Nucleus accumbens (tissue), 56 donors: ENCODE measurements around the gene PPP1R12B.

Source experiments
- DNase-seq, 56 donors: peaks; one replicate each; lab custom pipeline; 2025; lab: John Stamatoyannopoulos, UW

The PPP1R12B gene, protein sequence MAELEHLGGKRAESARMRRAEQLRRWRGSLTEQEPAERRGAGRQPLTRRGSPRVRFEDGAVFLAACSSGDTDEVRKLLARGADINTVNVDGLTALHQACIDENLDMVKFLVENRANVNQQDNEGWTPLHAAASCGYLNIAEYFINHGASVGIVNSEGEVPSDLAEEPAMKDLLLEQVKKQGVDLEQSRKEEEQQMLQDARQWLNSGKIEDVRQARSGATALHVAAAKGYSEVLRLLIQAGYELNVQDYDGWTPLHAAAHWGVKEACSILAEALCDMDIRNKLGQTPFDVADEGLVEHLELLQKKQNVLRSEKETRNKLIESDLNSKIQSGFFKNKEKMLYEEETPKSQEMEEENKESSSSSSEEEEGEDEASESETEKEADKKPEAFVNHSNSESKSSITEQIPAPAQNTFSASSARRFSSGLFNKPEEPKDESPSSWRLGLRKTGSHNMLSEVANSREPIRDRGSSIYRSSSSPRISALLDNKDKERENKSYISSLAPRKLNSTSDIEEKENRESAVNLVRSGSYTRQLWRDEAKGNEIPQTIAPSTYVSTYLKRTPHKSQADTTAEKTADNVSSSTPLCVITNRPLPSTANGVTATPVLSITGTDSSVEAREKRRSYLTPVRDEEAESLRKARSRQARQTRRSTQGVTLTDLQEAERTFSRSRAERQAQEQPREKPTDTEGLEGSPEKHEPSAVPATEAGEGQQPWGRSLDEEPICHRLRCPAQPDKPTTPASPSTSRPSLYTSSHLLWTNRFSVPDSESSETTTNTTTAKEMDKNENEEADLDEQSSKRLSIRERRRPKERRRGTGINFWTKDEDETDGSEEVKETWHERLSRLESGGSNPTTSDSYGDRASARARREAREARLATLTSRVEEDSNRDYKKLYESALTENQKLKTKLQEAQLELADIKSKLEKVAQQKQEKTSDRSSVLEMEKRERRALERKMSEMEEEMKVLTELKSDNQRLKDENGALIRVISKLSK

DNA sequence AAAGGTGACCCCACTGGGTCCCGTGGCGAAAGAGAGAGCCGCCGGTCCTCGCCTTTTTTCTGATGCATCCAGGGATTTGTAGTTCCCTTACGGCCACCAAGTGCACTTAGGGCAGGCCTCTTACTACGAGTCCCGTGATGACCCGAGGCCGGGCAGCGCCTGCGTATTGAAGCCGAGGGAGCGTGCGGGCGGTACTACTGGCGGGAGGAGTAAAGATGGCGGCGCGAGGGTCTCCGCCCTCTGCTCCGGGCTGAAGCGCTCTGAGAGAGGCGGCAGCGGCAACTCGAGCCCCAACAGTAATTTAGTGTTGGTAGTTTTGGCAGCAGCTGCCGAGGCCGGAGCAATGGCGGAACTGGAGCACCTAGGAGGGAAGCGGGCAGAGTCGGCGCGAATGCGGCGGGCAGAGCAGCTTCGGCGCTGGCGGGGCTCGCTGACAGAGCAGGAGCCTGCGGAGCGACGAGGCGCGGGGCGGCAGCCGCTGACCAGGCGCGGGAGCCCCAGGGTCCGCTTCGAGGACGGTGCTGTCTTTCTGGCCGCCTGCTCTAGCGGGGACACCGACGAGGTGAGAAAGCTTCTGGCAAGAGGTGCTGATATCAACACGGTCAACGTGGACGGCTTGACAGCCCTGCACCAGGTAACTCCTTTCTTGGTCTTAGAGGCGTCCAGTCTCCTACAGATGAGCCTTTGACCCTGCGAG lies at the start of gene PPP1R12B:
TSS of gene PPP1R12B (plus strand) at position 191 of the 697 bp plus-strand sequence. CDS start at position 344, 153 bp downstream.
- DNase-seq, result peak; percentile 78 to 100 (median 98)

DNA sequence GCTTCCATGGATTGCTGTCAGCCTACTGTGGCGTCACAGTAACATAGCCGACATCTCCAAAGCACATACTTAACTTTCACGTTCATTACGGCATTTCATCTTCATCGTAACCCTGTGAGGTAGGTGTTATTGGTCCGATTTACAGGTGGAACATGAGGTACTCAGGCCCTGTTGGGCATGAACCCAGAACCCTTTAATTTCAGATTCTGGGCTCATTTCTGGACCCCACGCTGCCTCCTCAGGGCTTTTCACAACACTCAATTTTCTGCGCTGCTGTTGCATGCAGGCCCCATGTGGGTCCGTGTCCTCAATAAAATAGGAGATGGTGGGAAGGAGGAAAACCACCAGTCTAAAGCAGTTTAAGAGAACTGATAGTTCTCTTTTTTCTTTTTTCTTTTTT lies 46.3 kb upstream of the PPP1R12B start:
- DNase-seq, result no peak

DNA sequence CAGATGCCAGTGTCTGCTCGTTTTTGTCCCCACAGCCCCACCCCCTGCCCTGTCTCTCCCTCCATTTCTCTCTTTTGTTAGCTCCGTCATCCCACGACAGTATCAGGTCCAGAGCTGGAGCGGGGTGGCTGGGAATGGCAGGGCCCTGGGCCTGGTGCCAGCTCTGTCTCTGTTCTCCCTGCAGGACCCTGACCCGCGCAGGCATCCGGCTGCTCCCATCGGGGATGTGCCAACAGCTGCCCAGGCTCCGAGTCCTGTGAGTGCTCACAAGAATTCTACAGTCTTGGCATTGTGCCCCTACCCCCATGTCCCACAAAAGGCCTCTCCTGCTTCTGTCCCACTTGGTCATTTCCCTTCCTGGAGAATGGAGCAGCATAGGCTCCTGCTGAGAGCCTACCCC lies 44.1 kb upstream of the PPP1R12B start:
- peak in 14 of 56 donors; percentile 5 to 55 (median 17) for DNase-seq

DNA sequence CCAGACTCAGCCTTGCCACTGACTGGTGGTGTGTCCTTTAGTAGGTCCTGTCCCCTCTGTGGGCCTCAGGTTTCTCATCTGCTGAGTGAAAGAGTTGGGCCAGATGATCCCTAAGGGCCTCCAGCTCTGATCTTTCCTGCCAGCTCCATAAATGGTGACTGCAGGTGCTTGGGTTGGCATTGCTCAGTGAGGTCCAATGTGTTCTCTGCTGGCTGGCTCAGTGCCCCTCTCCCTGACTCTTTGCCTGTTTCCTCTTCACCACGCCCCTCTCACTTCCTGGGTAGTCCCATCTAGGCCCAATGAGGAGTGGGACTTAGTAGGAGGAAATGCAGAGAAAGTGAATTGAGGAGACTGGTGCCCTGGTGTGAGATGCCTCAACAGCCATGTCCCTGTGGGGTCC lies 43.3 kb upstream of the PPP1R12B start:
- DNase-seq, result no peak

DNA sequence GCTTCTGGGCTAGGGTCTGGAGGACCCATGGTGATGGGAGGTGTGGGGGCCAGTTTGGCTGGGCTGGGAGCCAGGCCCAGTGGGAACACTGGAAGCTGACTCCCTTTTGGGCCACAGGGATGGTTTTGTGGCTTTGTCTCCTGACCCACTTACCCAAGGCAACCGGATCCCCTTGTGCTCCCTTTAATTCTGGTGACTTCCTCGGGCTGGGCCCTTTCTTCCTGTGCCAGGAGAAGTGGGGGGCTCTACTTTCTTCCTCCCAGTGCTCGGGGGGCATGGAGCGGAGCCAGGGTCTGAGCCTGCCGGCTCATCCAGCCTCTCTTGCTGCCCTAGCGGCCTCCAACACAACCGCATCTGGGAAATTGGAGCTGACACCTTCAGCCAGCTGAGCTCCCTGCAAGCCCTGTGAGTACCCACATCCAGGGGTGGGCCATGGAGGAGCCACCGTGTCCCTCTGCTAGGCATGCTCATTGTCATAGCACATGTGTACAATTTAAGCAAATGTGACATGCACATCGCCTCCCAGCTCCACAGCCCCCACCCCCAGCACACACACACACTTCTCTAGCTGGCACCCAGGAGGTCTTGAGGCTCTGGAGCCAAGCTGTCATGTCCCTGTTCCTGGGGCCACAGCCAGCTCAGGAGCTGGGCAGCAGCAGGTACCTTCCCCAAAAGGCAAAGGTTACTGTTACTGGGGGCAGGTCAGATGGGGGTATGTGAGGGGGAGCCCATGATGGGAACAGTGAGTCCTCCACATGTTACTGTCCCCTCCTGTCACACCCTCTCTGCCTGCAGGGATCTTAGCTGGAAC lies 41.8 kb upstream of the PPP1R12B start:
- peak in 25 of 56 donors; percentile 5 to 68 (median 20) for DNase-seq

DNA sequence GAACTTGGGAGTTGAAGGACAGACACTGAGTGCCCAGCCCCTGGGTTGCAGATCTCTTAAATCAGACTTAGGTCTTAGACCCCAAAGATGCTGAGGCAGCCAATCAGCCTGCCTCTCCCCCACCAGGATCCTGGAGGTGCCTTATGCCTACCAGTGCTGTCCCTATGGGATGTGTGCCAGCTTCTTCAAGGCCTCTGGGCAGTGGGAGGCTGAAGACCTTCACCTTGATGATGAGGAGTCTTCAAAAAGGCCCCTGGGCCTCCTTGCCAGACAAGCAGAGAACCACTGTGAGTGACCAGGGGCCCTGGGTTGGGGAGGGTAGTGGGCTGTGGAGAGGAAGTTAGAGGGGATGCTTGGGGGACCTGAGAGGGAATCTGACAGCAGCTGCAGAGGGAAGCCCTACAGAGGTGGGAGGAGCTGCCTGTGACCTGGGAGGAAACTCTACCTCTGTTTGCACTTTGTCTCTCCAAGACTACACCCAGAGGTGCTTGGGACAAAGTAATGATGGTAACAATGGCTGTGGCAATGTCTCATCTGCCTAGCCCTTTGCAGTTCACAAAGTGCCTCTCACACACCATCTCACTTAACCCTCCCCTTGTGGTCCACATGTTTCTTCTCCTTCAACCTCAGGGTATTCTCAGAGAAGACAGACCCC lies 38.3 kb upstream of the PPP1R12B start:
- no peak for DNase-seq

DNA sequence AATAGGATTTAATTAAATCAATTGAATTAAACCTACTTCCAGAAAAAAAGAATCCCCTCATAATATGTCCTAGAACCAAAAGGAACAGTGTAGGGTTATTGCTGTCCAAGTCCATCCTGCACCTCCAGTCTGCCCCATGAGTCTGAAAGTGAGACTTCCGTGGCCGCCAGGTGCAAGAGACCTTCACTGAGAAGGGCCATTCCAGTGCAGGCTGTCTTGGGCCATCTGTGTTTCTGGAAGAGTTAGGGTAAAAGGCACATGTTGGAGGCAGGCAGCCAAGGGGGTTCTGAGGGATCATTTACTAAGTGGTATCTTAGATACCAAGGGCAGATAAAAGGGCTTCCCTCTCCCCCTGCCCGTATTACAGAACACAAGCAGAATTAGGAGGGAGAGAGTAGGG lies 37.8 kb upstream of the PPP1R12B start:
- DNase-seq, result no peak

DNA sequence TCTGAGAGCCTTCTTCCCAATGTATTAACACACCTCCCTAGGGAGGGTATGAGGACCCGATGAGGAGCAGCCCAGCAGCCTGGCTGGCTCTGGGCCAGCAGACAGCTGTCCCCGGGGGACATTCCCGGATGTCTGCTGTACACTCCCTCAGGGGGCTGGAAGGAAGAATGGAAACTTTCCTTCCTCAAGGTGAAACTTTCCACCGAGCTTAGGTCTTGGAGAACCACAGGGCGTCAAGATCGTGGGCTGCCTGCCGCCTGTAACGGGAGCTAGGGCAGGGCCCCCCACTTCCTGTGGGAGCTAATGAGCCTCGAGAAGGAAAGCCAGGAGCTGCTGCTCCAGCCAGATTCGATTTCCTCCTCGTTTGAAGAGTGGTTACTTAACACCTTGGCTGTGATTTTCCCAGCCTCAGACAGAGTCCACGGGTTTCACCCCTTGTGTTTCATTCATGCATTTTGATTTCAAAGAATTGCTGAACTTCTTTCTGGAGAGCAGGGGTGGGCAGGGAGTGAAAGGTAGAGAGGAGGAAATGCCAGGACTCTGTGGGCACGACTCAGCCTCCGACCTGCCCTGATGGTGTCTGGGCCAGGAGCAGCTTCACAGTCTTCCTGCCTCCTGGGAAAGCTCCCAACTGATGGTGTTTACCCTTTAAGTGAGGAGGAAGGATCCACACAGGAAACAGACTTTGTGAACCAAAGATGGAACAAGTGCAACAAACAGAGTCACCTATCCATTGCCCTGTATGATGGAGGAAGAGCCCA lies 36.4 kb upstream of the PPP1R12B start:
- no peak for DNase-seq

DNA sequence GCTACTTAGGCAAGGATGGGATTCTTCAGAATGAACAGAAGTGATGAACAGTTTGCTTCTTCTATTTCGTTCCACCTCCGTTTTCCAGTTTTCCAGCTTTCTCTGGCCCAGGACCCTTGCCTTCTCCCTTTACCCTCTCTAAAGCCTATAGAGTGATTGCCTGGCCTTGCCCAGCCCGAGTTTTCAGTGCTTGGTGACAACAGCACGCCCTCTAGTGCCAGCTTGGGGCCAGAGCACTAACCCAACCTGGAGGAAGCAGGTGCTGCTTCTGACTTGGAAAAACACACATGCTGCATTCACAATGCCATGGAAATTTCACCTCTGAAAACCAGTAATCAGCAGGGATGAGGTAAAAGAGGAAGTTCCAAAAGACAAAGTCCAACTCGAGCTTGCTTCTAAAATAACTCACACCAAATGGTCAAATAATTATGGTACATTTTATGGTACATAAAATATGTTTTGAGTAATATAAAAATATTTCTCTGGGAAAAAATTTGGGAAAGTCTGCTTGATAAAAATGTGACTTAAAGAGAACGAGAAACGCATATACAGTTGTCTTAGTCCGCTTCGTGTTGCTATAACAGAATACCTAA lies 32.8 kb upstream of the PPP1R12B start:
- peak in 48 of 56 donors; percentile 4 to 83 (median 40) for DNase-seq

DNA sequence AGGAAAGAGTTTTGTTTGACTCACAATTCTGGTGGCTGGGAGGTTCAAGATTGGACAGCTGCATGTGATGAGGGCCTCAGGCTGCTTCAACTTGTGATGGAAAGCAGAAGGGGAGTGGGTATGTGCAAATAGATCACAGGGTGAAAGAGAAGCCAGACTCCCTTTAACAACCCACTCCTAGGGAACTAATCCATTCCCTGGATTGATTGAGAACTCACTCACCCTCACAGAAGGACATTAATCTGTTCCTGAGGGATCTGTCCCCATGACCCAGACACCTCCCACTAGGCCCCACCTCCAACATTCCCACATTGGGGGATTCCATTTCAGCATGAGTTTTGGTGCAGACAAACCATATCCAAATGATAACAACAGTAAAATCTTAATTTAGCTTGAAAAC lies 32.3 kb upstream of the PPP1R12B start:
- no peak for DNase-seq

DNA sequence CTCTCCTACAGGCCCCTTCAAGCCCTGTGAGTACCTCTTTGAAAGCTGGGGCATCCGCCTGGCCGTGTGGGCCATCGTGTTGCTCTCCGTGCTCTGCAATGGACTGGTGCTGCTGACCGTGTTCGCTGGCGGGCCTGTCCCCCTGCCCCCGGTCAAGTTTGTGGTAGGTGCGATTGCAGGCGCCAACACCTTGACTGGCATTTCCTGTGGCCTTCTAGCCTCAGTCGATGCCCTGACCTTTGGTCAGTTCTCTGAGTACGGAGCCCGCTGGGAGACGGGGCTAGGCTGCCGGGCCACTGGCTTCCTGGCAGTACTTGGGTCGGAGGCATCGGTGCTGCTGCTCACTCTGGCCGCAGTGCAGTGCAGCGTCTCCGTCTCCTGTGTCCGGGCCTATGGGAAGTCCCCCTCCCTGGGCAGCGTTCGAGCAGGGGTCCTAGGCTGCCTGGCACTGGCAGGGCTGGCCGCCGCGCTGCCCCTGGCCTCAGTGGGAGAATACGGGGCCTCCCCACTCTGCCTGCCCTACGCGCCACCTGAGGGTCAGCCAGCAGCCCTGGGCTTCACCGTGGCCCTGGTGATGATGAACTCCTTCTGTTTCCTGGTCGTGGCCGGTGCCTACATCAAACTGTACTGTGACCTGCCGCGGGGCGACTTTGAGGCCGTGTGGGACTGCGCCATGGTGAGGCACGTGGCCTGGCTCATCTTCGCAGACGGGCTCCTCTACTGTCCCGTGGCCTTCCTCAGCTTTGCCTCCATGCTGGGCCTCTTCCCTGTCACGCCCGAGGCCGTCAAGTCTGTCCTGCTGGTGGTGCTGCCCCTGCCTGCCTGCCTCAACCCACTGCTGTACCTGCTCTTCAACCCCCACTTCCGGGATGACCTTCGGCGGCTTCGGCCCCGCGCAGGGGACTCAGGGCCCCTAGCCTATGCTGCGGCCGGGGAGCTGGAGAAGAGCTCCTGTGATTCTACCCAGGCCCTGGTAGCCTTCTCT lies 30.3 kb upstream of the PPP1R12B start:
- DNase-seq, result no peak

DNA sequence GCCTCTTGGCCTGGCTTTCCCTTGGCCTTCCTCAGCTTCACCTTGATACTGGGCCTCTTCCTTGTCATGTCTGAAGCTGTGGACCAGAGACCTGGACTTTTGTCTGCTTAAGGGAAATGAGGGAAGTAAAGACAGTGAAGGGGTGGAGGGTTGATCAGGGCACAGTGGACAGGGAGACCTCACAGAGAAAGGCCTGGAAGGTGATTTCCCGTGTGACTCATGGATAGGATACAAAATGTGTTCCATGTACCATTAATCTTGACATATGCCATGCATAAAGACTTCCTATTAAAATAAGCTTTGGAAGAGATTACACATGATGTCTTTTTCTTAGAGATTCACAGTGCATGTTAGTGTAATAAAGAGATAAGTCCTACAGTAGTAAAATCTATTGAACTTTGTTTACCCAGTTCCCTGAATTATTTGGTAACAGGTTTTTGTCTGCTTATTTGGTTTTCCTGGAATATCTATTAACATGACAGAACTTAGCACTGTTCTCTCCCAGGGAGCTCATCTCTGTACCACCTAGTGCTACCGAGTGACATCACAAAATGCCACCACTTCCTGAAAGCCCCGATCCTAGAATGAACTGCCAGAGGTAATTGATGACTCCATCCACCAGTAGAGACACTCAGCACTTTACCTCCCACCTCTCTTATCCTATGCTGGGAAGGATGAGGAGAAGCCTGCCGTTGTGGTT lies 29.0 kb upstream of the PPP1R12B start:
- no peak for DNase-seq

DNA sequence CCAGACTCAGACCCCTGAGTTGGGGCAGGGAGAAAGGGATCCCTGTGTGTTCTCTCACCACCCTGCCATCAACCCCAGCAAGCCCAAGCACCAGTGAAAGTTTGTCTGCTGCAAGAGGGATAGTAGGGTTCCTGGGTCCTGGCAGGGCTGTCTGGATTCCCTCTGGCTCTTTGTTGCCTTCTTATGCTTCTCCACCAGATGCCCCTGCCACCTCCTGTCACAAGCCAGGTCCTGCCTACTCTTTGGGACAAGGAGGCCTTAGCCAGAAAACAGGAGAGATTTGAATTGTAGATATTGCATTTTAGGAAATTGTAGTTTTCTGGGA lies 28.5 kb upstream of the PPP1R12B start:
- no peak for DNase-seq

DNA sequence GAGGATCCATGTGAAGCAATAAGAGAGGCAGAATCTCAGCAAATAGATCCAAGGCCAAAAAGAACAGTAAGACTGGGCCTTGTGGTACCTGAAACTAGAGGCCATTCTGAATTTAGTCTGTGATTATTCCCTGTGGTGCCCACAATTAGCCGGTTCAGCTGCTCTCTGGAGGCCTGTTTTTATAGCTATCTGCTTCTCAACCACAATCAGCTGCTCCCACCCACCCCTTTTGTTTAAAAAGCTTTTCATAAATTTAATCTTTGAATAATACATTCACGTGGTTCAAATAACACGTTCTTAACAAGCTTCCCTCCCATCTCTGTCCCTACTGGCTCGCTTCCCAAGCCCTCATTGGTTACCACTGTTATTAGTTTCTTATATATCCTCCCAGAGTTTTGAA lies 24.8 kb upstream of the PPP1R12B start:
- no peak for DNase-seq

DNA sequence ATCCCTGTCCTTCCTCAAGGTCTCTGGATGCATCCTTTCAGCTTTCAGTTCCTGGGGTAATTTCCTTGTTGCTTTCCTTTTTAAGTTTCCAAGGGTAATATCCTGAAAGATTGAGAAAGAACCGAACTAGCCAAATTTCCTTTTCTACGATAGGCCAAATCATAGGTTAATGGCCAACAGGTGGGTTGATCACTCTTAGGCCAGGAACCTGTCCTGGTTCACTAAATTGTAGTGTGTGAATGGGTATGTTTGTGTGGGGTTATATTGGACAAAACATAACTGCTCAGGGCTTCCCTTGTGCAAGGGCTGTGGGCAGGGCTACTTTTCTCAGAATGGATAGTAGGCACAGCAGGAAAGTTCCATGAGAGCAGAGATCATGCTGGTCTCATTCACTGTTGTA lies 23.9 kb upstream of the PPP1R12B start:
- DNase-seq, result no peak

DNA sequence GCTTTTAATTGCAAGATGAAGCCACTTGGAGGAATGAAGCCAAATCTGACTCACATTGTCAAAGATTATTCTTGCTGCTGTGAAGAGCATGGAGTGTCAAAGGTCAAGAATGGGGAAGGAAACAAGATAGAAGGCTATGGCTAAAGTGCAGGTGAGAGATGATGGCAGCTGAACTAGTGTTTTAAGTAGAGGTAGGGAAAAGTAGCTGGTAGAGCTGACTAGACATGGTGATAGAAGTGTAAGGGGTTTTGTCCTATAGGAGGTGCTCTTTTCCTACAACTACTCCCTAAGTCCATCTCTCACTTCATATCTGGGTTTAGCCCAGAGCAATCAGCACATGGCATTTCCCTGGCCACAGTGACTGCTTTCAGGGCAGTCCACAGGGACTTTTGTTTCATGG lies 18.6 kb upstream of the PPP1R12B start:
- DNase-seq, result no peak
